ENCODE measurements around the gene GPR84.
"Not testable (repeated sequence)": the region's sequence is repeated elsewhere in the genome, so short reads cannot be mapped to it uniquely, and the experiment has no call there.

GPR84 gene

GRCh38 chr12:54355104-54355815 is 9.0 kb downstream of the GPR84 start:
- no peak overlapping the region for H3K27ac ChIP-seq (ENCODE audit: low read length)
- no peak overlapping the region for H3K4me2 ChIP-seq (ENCODE audit: low read depth, low read length)
- H3K27me3 ChIP-seq (replicated peaks; ENCODE audit: insufficient read depth, low read length), result no peaks in the 10 kb centered on the region
- no peaks in the 10 kb centered on the region for H4K20me1 ChIP-seq (ENCODE audit: insufficient read depth, low read length)
- TF ChIP-seq EZH2 (optimal IDR thresholded peaks at IDR 0.05; ENCODE audit: low read depth, low read length) (no peak), EZH2phosphoT487 (IDR thresholded peaks at IDR 0.05; ENCODE audit: low read length) (no peak), CTCF (IDR thresholded peaks at IDR 0.05; ENCODE audit: low read length) (no peak)
- H3F3A ChIP-seq (ENCODE audit: insufficient read depth, low read length), result peaks cover 2% of the 10 kb centered on the region; the same call in 1 of the 2 replicates
- no peak overlapping the region for H3K9ac ChIP-seq (ENCODE audit: low read length)
- H3K79me2 ChIP-seq (ENCODE audit: low read length), result no peaks in the 10 kb centered on the region
- no peak overlapping the region for H2AFZ ChIP-seq (ENCODE audit: low read length)
- H3K4me3 ChIP-seq (ENCODE audit: low read length), result no peak overlapping the region
- H3K4me1 ChIP-seq (ENCODE audit: low read length), result 0 out of 2 replicates have a peak, but pooled peaks cover 3% of the 10 kb centered on the region
- H3K9me2 ChIP-seq (replicated peaks; ENCODE audit: insufficient read depth, low read length), result no peaks in the 10 kb centered on the region
- H3K36me3 ChIP-seq (replicated peaks; ENCODE audit: insufficient read depth, low read length), result no peaks in the 10 kb centered on the region
- no peak for DNase-seq
- H3K9me3 ChIP-seq (replicated peaks; ENCODE audit: insufficient read depth, low read length), result no peaks in the 10 kb centered on the region

- DNase-seq; H3K36me3 ChIP-seq (replicated peaks; ENCODE audit: insufficient read depth, low read length); H3K4me1 ChIP-seq (ENCODE audit: low read length); H3K9me3 ChIP-seq (replicated peaks; ENCODE audit: insufficient read depth, low read length); H3K27ac ChIP-seq (ENCODE audit: low read length); H3F3A ChIP-seq (ENCODE audit: insufficient read depth, low read length); H3K4me2 ChIP-seq (ENCODE audit: low read depth, low read length); H3K9ac ChIP-seq (ENCODE audit: low read length); H3K9me2 ChIP-seq (replicated peaks; ENCODE audit: insufficient read depth, low read length); H3K4me3 ChIP-seq (ENCODE audit: low read length); H3K27me3 ChIP-seq (replicated peaks; ENCODE audit: insufficient read depth, low read length); H3K79me2 ChIP-seq (ENCODE audit: low read length); H4K20me1 ChIP-seq (ENCODE audit: insufficient read depth, low read length); H2AFZ ChIP-seq (ENCODE audit: low read length): not testable (repeated sequence)
These were observed 10.0 kb downstream of the GPR84 start for GRCh38 chr12:54354271-54354670.

DNA sequence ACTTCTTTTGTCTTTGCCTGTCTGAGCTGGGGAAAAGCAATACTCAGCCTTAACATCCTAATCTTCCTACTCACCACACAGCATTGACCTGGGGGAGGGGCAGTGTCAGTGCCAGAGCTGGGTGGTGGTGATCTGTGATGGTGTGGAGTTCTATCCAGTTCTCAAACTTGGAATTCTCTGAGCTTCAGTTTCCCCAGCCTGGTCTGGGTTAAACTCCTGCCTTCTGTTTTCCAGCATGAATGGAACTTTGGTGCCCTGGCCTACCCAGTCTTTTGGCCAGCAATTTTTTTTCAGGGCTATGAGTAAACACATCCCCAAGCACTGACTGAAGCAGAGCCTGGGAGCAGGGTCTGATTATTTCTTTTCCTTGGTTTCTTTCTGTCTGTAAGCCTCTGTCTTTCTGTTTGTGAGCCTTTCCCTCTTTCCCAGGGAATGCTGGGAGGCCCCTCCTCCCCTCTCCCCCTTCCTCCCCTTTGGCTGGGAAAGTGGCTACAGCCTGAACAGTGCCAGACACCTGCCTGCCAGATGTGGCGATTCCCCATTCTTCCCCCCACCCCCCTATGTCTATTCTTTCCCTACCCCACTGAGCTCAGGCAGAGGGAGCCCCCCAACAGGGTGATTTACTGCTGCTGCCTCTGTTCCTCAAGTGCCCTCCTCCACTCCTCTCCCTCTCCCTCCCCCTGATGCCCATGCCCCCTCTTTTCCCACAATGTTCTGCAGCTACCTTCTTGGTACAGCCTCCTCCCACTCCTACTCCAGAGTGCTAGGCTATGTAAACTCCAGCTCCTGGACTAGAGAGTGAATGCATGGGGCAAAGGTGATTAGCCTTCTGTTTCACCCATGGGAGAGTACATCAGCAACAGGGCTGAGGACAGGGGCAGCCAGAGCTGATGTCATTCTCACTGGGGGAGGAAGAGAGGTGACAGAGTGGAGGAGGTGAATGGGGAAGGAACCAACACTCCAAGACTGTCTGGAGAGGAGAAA is 11.1 kb downstream of the GPR84 start:
- H3K4me3 ChIP-seq (ENCODE audit: low read length), result no peak overlapping the region
- H2AFZ ChIP-seq (ENCODE audit: low read length), result no peak overlapping the region
- no peaks in the 10 kb centered on the region for H3K27me3 ChIP-seq (replicated peaks; ENCODE audit: insufficient read depth, low read length)
- H3K27ac ChIP-seq (ENCODE audit: low read length), result no peak overlapping the region
- H3K9me3 ChIP-seq (replicated peaks; ENCODE audit: insufficient read depth, low read length), result no peaks in the 10 kb centered on the region
- H3K4me1 ChIP-seq (ENCODE audit: low read length), result 0 out of 2 replicates have a peak, but pooled peaks cover 3% of the 10 kb centered on the region
- TF ChIP-seq EZH2 (optimal IDR thresholded peaks at IDR 0.05; ENCODE audit: low read depth, low read length) (no peak), EZH2phosphoT487 (IDR thresholded peaks at IDR 0.05; ENCODE audit: low read length) (no peak), CTCF (IDR thresholded peaks at IDR 0.05; ENCODE audit: low read length) (no peak)
- H3K9me2 ChIP-seq (replicated peaks; ENCODE audit: insufficient read depth, low read length), result no peaks in the 10 kb centered on the region
- H3K4me2 ChIP-seq (ENCODE audit: low read depth, low read length), result no peak overlapping the region
- no peak for DNase-seq
- H4K20me1 ChIP-seq (ENCODE audit: insufficient read depth, low read length), result no peaks in the 10 kb centered on the region
- H3K36me3 ChIP-seq (replicated peaks; ENCODE audit: insufficient read depth, low read length), result 0 out of 2 replicates have a peak, but pooled peaks cover 3% of the 10 kb centered on the region
- H3K9ac ChIP-seq (ENCODE audit: low read length), result no peak overlapping the region
- no peaks in the 10 kb centered on the region for H3F3A ChIP-seq (ENCODE audit: insufficient read depth, low read length)
- no peaks in the 10 kb centered on the region for H3K79me2 ChIP-seq (ENCODE audit: low read length)

Data from MM.1S (cell line).